ENCODE results near the gene SIL1. TPM values are rescaled to one million over a fixed set of nuclear protein-coding genes. Genes with fewer than 3 reads are reported as not detected.

SIL1 gene
- polyA plus RNA-seq, 1 experiment, result 90.5 TPM

GRCh38 chr5:138914338-138914737 is 283.8 kb downstream of the SIL1 start:
- Histone ChIP-seq H3K27me3 (ENCODE audit: control insufficient read depth, insufficient read depth, low read length) (no peaks in the 10 kb centered on the region), H3K4me3 (ENCODE audit: low read depth, low read length) (no peak overlapping the region), H3K36me3 (ENCODE audit: control insufficient read depth, insufficient read depth, low read length) (peaks cover 3% of the 10 kb centered on the region)
- ChIA-PET POLR2A (no interaction called here), CTCF (no interaction called here)
- TF ChIP-seq CTCF (IDR thresholded peaks at IDR 0.05; ENCODE audit: insufficient read depth, low read depth, low read length), result no peak
- DNase-seq (ENCODE audit: low read depth), result no peak

DNA sequence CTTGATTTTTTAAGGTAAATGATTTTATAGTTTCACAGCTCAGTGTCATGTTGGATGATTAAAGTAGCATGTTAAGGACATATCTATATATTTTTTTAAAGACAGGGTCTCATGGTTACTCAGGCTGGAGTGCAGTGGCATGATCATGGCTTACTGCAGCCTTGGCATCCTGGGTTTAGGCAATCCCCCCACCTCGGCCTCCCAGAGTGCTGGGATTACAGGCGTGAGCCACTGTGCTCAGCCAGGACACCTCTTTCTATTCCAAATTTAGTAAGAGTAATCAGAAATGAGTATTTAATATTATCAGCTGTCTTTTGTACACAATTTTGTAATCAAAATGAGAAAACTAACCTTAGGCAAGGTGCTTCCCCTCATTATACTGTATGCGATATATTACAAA is 284.4 kb downstream of the SIL1 start:
- H3K27me3 ChIP-seq (ENCODE audit: control insufficient read depth, insufficient read depth, low read length), result no peaks in the 10 kb centered on the region
- peaks cover 3% of the 10 kb centered on the region for H3K36me3 ChIP-seq (ENCODE audit: control insufficient read depth, insufficient read depth, low read length)
- DNase-seq (ENCODE audit: low read depth), result no peak
- POLR2A ChIA-PET, result no interaction called here
- CTCF ChIA-PET, result no interaction called here
- TF ChIP-seq CTCF (IDR thresholded peaks at IDR 0.05; ENCODE audit: insufficient read depth, low read depth, low read length), result no peak
- H3K4me3 ChIP-seq (ENCODE audit: low read depth, low read length), result no peak overlapping the region

DNA sequence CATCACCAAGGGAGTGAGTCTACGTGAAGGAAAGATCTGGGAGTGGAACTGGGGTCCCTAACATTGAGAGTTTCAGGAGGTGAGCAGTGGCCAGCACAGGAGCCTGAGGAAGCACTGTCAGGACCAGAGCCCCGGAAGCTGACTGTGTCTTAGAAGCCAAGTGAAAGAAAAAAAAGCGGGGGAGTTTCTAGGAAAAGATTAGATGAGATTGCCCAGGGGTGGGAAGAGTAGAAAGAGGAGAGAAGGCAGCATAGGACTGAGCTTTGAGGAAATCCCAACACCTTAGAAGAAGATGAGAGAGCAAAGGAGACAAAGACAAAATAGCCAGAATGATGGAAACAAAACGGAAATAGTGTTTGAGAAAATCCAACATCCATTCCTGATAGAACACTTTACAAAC is 286.1 kb downstream of the SIL1 start:
- DNase-seq (ENCODE audit: low read depth), result no peak
- no peaks in the 10 kb centered on the region for H3K27me3 ChIP-seq (ENCODE audit: control insufficient read depth, insufficient read depth, low read length)
- no peak for TF ChIP-seq CTCF (IDR thresholded peaks at IDR 0.05; ENCODE audit: insufficient read depth, low read depth, low read length)
- POLR2A ChIA-PET, result no interaction called here
- no peak overlapping the region for H3K4me3 ChIP-seq (ENCODE audit: low read depth, low read length)
- CTCF ChIA-PET, result no interaction called here
- peaks cover 1% of the 10 kb centered on the region for H3K36me3 ChIP-seq (ENCODE audit: control insufficient read depth, insufficient read depth, low read length)

DNA sequence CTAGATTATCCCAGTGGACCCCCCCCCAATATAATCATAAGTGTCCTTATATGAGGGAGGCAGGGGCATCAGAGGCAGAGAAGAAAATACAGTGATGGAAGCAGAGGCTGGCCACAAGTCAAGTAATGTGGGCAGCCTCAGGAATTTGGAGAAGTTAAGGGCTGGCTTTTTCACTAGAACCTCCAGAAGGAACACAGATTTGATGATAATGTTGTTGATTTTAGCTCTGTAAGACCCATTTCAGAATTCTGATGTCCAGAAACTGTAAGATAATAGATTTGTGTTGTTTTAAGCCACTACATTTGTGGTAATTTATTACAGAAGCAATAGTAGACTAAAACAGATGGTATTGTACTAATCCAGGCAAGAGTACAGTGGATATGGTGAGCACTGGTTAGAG is 286.7 kb downstream of the SIL1 start:
- POLR2A ChIA-PET, result no interaction called here
- no peaks in the 10 kb centered on the region for H3K27me3 ChIP-seq (ENCODE audit: control insufficient read depth, insufficient read depth, low read length)
- DNase-seq (ENCODE audit: low read depth), result peak; percentile 15
- peaks cover 1% of the 10 kb centered on the region for H3K36me3 ChIP-seq (ENCODE audit: control insufficient read depth, insufficient read depth, low read length)
- TF ChIP-seq CTCF (IDR thresholded peaks at IDR 0.05; ENCODE audit: insufficient read depth, low read depth, low read length), result no peak
- H3K4me3 ChIP-seq (ENCODE audit: low read depth, low read length), result no peak overlapping the region
- CTCF ChIA-PET, result no interaction called here

DNA sequence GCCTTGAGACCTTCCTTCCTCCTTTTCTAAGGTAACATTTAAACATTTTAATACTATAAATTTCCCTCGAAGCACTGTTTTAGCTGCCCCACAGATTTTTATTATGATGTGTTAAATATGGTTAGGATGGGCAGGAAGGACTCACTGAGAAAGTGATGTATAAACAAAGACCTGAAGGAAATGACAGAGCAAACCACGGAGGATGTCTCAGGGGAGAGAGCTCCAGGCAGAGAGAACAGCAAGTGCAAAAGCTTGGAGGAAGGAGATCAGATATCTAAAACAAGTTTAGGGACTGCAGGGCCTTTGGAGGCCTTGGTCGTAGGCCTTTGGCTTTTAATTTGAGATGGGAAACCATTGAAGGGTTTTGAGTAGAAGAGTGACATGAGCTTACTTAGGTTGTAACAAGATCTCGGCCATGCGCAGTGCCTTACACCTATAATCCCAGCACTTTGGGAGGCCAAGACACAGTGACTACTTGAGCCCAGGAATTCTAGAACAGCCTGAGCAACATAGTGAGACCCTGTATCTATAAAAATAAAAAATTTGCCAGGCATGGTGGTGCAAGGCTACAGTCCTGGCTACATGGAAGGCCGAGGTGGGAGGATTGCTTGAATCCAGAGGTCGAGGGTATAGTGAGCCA is 287.5 kb downstream of the SIL1 start:
- CTCF ChIA-PET, result no interaction called here
- DNase-seq (ENCODE audit: low read depth), result no peak
- H3K27me3 ChIP-seq (ENCODE audit: control insufficient read depth, insufficient read depth, low read length), result no peaks in the 10 kb centered on the region
- POLR2A ChIA-PET, result interaction anchor here (0.5 kb wide), 1 partner anchor 111 kb away, joined by 3 read pairs; no protein-coding TSS in a partner anchor
- H3K4me3 ChIP-seq (ENCODE audit: low read depth, low read length), result no peak overlapping the region
- no peak for TF ChIP-seq CTCF (IDR thresholded peaks at IDR 0.05; ENCODE audit: insufficient read depth, low read depth, low read length)
- peaks cover 1% of the 10 kb centered on the region for H3K36me3 ChIP-seq (ENCODE audit: control insufficient read depth, insufficient read depth, low read length)

Measured in BJ (cell line).